H1 (cell line): ENCODE results near the gene ACKR2.

Source experiments
- SIX5 ChIP-seq: IDR thresholded peaks from 2 replicates; pipeline ENCODE4 v1.6.1; 2011; ENCODE audit warnings: mild to moderate bottlenecking, low read depth, low read length
- TF ChIP-seq, protein P1 (sequence below), 3 experiments: IDR thresholded peaks; 1 replicate in 2 of 3; 2 replicates in 1 of 3; pipeline versions ENCODE4 v1.5.1 to v1.6.1; 2011; ENCODE audit warnings: low read length in 3 of 3, mild to moderate bottlenecking in 3 of 3, inconsistent platforms in 2 of 3, low read depth in 1 of 3, moderate library complexity in 1 of 3; ENCODE audit not compliant: insufficient read depth in 1 of 3; ENCODE audit errors: control extremely low read depth in 1 of 3

DNA sequence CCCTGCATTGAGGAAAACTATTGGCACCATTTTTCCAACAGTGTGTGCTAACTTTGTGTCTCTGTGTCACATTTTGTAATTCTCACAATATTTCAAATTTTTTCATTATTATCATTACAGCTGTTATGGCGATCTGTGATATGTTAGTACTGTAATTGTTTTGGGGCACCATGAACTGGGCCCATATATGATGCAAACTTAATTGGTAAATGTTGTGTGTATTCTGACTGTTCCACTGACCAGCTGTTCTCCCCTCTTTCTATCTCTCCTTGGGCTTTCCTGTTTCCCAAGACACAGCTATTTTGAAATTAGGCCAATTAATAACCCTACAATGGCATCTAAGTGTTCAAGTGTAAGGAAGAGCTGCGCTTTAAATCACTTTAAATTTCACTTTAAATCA, 68.6 kb downstream of the ACKR2 start:
- TF ChIP-seq SIX5 = no peak
- TF ChIP-seq, protein P1, sequence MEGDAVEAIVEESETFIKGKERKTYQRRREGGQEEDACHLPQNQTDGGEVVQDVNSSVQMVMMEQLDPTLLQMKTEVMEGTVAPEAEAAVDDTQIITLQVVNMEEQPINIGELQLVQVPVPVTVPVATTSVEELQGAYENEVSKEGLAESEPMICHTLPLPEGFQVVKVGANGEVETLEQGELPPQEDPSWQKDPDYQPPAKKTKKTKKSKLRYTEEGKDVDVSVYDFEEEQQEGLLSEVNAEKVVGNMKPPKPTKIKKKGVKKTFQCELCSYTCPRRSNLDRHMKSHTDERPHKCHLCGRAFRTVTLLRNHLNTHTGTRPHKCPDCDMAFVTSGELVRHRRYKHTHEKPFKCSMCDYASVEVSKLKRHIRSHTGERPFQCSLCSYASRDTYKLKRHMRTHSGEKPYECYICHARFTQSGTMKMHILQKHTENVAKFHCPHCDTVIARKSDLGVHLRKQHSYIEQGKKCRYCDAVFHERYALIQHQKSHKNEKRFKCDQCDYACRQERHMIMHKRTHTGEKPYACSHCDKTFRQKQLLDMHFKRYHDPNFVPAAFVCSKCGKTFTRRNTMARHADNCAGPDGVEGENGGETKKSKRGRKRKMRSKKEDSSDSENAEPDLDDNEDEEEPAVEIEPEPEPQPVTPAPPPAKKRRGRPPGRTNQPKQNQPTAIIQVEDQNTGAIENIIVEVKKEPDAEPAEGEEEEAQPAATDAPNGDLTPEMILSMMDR (IDR thresholded peaks at IDR 0.05; ENCODE audit: control extremely low read depth in 1 of 3, insufficient read depth in 1 of 3, low read depth in 1 of 3, low read length in 3 of 3) = no peak
